Trophoblast cell (in vitro differentiated cells and primary cell): ENCODE data around the gene OR56B4.
"Not testable (repeated sequence)": the region's sequence is repeated elsewhere in the genome, so short reads cannot be mapped to it uniquely, and the experiment has no call there.

Experiments
- DNase-seq, 2 donors: peaks; one replicate each; pipeline ENCODE4 v3.0.0-alpha.2; 2016
- H2AFZ ChIP-seq: 2 replicates; pipeline ENCODE4 v1.6.1; 2013; ENCODE audit warnings: low read length, moderate library complexity, mild to moderate bottlenecking; ENCODE audit not compliant: insufficient read depth, poor library complexity
- H2AK5ac ChIP-seq: 2 replicates; pipeline ENCODE4 v1.6.1; 2013; ENCODE audit warnings: mild to moderate bottlenecking, low read length
- H2BK120ac ChIP-seq: 2 replicates; pipeline ENCODE4 v1.6.1; 2013; ENCODE audit warnings: low read length, mild to moderate bottlenecking, moderate library complexity; ENCODE audit not compliant: insufficient read depth, poor library complexity
- H2BK12ac ChIP-seq: 2 replicates; pipeline ENCODE4 v1.6.1; 2013; ENCODE audit warnings: mild to moderate bottlenecking, low read length, moderate library complexity
- H2BK5ac ChIP-seq: 2 replicates; pipeline ENCODE4 v1.6.1; 2013; ENCODE audit warnings: low read length, low read depth, moderate library complexity, mild to moderate bottlenecking; ENCODE audit not compliant: poor library complexity
- H3K14ac ChIP-seq: 2 replicates; pipeline ENCODE4 v1.6.1; 2013; ENCODE audit warnings: mild to moderate bottlenecking, low read length
- H3K18ac ChIP-seq: 2 replicates; pipeline ENCODE4 v1.6.1; 2013; ENCODE audit warnings: mild to moderate bottlenecking, low read length
- H3K23ac ChIP-seq: 2 replicates; pipeline ENCODE4 v1.6.1; 2013; ENCODE audit warnings: low read length
- H3K27ac ChIP-seq: 2 replicates; pipeline ENCODE4 v1.5.1; 2013; ENCODE audit warnings: low read depth, mild to moderate bottlenecking, inconsistent platforms, low read length, moderate library complexity
- H3K27me3 ChIP-seq: 2 replicates; pipeline ENCODE4 v1.6.1; 2013; ENCODE audit warnings: inconsistent platforms, mild to moderate bottlenecking, low read length, moderate library complexity; ENCODE audit not compliant: insufficient read depth
- H3K36me3 ChIP-seq, 2 experiments: 1 replicate in 1 of 2; 2 replicates in 1 of 2; pipeline ENCODE4 v1.6.1; 2013; ENCODE audit warnings: low read length in 2 of 2, mild to moderate bottlenecking in 2 of 2, moderate library complexity in 1 of 2; ENCODE audit not compliant: insufficient read depth in 2 of 2, control insufficient read depth in 1 of 2
- H3K4ac ChIP-seq: 2 replicates; pipeline ENCODE4 v1.6.1; 2013; ENCODE audit warnings: low read depth, mild to moderate bottlenecking, low read length, moderate library complexity
- H3K4me1 ChIP-seq, 2 experiments: 1 replicate in 1 of 2; 2 replicates in 1 of 2; pipeline ENCODE4 v1.6.1; 2013; ENCODE audit warnings: low read length in 2 of 2, mild to moderate bottlenecking in 2 of 2, moderate library complexity in 1 of 2; ENCODE audit not compliant: insufficient read depth in 2 of 2, control insufficient read depth in 1 of 2
- H3K4me2 ChIP-seq: 2 replicates; pipeline ENCODE4 v1.6.1; 2013; ENCODE audit warnings: inconsistent platforms, mild to moderate bottlenecking, low read length, moderate library complexity
- H3K4me3 ChIP-seq: 2 replicates; pipeline ENCODE4 v1.5.1; 2013; ENCODE audit warnings: mild to moderate bottlenecking, low read depth, low read length, inconsistent platforms
- H3K79me1 ChIP-seq: one replicate; pipeline ENCODE4 v1.6.1; 2013; ENCODE audit warnings: low read length
- H3K79me2 ChIP-seq: 2 replicates; pipeline ENCODE4 v1.6.1; 2013; ENCODE audit warnings: low read length, mild to moderate bottlenecking; ENCODE audit not compliant: control insufficient read depth, insufficient read depth, poor library complexity
- H3K9ac ChIP-seq: 2 replicates; pipeline ENCODE4 v1.6.1; 2013; ENCODE audit warnings: mild to moderate bottlenecking, low read length
- H3K9me3 ChIP-seq: 2 replicates; pipeline ENCODE4 v1.6.1; 2013; ENCODE audit warnings: low read depth, mild to moderate bottlenecking, control low read depth, inconsistent platforms, low read length; ENCODE audit not compliant: insufficient read depth
- H4K12ac ChIP-seq: 2 replicates; pipeline ENCODE4 v1.6.1; 2013; ENCODE audit warnings: low read depth, mild to moderate bottlenecking, low read length, moderate library complexity
- H4K8ac ChIP-seq: 2 replicates; pipeline ENCODE4 v1.6.1; 2013; ENCODE audit warnings: low read depth, mild to moderate bottlenecking, low read length, moderate library complexity
- H4K91ac ChIP-seq: one replicate; pipeline ENCODE4 v1.6.1; 2013; ENCODE audit warnings: low read depth, mild to moderate bottlenecking, low read length, moderate library complexity
- WGBS: extraction: QIAGEN DNeasy Blood & Tissue Kit; methylation state at CpG from one replicate; pipeline ENCODE4 v1.1.7; 2013; ENCODE audit warnings: missing lambda C conversion rate; ENCODE audit not compliant: insufficient read length, insufficient coverage; ENCODE audit errors: extremely low coverage; 5-methylcytosine and 5-hydroxymethylcytosine counted together

OR56B4 gene

GRCh38 chr11:6076443-6076842 lies 31.0 kb upstream of the OR56B4 start:
- not testable (repeated sequence) for H2AK5ac ChIP-seq, H4K12ac ChIP-seq, H3K79me2 ChIP-seq, H2BK120ac ChIP-seq, H3K79me1 ChIP-seq, H2AFZ ChIP-seq, H3K18ac ChIP-seq, H3K27ac ChIP-seq, H3K4me2 ChIP-seq, H3K4ac ChIP-seq, H2BK5ac ChIP-seq, H3K4me3 ChIP-seq, H3K9me3 ChIP-seq, H3K9ac ChIP-seq, H3K23ac ChIP-seq, H4K91ac ChIP-seq, H3K14ac ChIP-seq, H3K36me3 ChIP-seq, DNase-seq, H3K4me1 ChIP-seq, H3K27me3 ChIP-seq, H2BK12ac ChIP-seq, H4K8ac ChIP-seq
- WGBS: no CpG with 5 or more reads among the region's 2 CpGs

- no peaks in the 10 kb centered on the region for H3K27me3 ChIP-seq
- no peaks in the 10 kb centered on the region for H3K79me1 ChIP-seq
- no peak overlapping the region for H2BK120ac ChIP-seq
- no peak overlapping the region for H3K4me3 ChIP-seq
- H3K27ac ChIP-seq: no peak overlapping the region
- no peak overlapping the region for H4K91ac ChIP-seq
- H2AFZ ChIP-seq: no peak overlapping the region
- no peak overlapping the region for H2AK5ac ChIP-seq
- H3K23ac ChIP-seq: no peak overlapping the region
- H3K9me3 ChIP-seq: no peaks in the 10 kb centered on the region
- no peak overlapping the region for H3K14ac ChIP-seq
- no peaks in the 10 kb centered on the region for H3K79me2 ChIP-seq
- H3K9ac ChIP-seq: no peak overlapping the region
- no peak overlapping the region for H3K4ac ChIP-seq
- no peaks in the 10 kb centered on the region for H3K4me1 ChIP-seq
- no CpG with 5 or more reads among the region's 6 CpGs for WGBS
- H4K8ac ChIP-seq: no peak overlapping the region
- no peak overlapping the region for H2BK5ac ChIP-seq
- DNase-seq: no peak
- H3K18ac ChIP-seq: no peak overlapping the region
- H3K4me2 ChIP-seq: no peak overlapping the region
- no peak overlapping the region for H4K12ac ChIP-seq
- no peak overlapping the region for H2BK12ac ChIP-seq
- H3K36me3 ChIP-seq: no peaks in the 10 kb centered on the region
Observed at GRCh38 chr11:6077723-6078122, 29.8 kb upstream of the OR56B4 start.

- Histone ChIP-seq H2BK120ac (no peak overlapping the region), H3K4me3 (no peak overlapping the region), H3K18ac (no peak overlapping the region), H3K4me2 (no peak overlapping the region), H3K27me3 (no peaks in the 10 kb centered on the region), H3K9ac (no peak overlapping the region), H4K91ac (no peak overlapping the region), H2AK5ac (no peak overlapping the region), H4K8ac (no peak overlapping the region), H3K79me1 (no peaks in the 10 kb centered on the region), H2BK12ac (no peak overlapping the region), H4K12ac (no peak overlapping the region), H3K36me3 (no peaks in the 10 kb centered on the region), H3K23ac (no peak overlapping the region), H3K79me2 (no peaks in the 10 kb centered on the region), H2BK5ac (no peak overlapping the region), H3K14ac (no peak overlapping the region), H3K9me3 (no peaks in the 10 kb centered on the region), H3K4ac (no peak overlapping the region), H2AFZ (no peak overlapping the region), H3K4me1 (no peaks in the 10 kb centered on the region), H3K27ac (no peak overlapping the region)
- no CpG with 5 or more reads among the region's 4 CpGs for WGBS
- no peak for DNase-seq
Observed at GRCh38 chr11:6079463-6079862, 28.0 kb upstream of the OR56B4 start.

- Histone ChIP-seq H3K27me3 (no peaks in the 10 kb centered on the region), H3K18ac (no peak overlapping the region), H3K4me1 (no peaks in the 10 kb centered on the region), H4K91ac (no peak overlapping the region), H3K9ac (no peak overlapping the region), H3K23ac (no peak overlapping the region), H3K14ac (no peak overlapping the region), H3K4me2 (no peak overlapping the region), H3K4ac (no peak overlapping the region), H2AK5ac (no peak overlapping the region), H2BK120ac (no peak overlapping the region), H3K27ac (no peak overlapping the region), H3K4me3 (no peak overlapping the region), H2BK5ac (no peak overlapping the region), H4K12ac (no peak overlapping the region), H3K9me3 (no peaks in the 10 kb centered on the region), H3K36me3 (no peaks in the 10 kb centered on the region), H3K79me1 (no peaks in the 10 kb centered on the region), H2AFZ (no peak overlapping the region), H4K8ac (no peak overlapping the region), H3K79me2 (no peaks in the 10 kb centered on the region), H2BK12ac (no peak overlapping the region)
- no peak for DNase-seq
- no CpG with 5 or more reads among the region's 2 CpGs for WGBS
Observed at GRCh38 chr11:6083129-6083528, 24.4 kb upstream of the OR56B4 start.
